GM12878 (cell line): Measurements from ENCODE around the gene KIFAP3. TPM values are rescaled to one million over a fixed set of nuclear protein-coding genes. Genes with fewer than 3 reads are reported as not detected.

ENCODE experiments used
- ATAC-seq: fragments of 200-7000 bp; cut with Tn5 transposase; 3 replicates; pipeline ENCODE4 v1.9.1; 2020; ENCODE audit warnings: mild to moderate bottlenecking, moderate library complexity
- BruUV-seq: library from RNA; stranded (reverse); fragments of 400-500 nt; replicated peaks from 2 replicates; lab custom pipeline; 2021; lab: Mats Ljungman, UMichigan
- CTCF ChIA-PET: fragments of 300-600 bp; sonication (Branson Sonifier 250); formaldehyde crosslinking; extraction: SDS; loops from one replicate; lab custom pipeline; 2021; ENCODE audit warnings: inconsistent platforms; lab: Yijun Ruan, JAX
- POLR2A ChIA-PET: fragments of 350-600 bp; formaldehyde crosslinking; extraction: SDS; loops from one replicate; lab custom pipeline; 2021; ENCODE audit warnings: inconsistent platforms; lab: Charles Lee
- RAD21 ChIA-PET: fragments of 300-600 bp; sonication (Branson Sonifier 250); formaldehyde crosslinking; loops from one replicate; lab custom pipeline; 2023; ENCODE audit warnings: antibody characterized with exemption; ENCODE audit not compliant: unreplicated experiment; lab: Charles Lee
- SMC1A ChIA-PET: fragments of 300-600 bp; sonication (Branson Sonifier 250); formaldehyde crosslinking; loops from one replicate; lab custom pipeline; 2023; ENCODE audit not compliant: unreplicated experiment, uncharacterized antibody; lab: Charles Lee
- DNase-seq: peaks from one replicate; pipeline ENCODE4 v3.0.0-alpha.2; 2011; ENCODE audit warnings: low read depth, low spot score
- FAIRE-seq: peaks from 3 replicates; lab custom pipeline; 2011; peaks lifted over from hg19 to GRCh38; lab: Jason Lieb, UNC
- H2AFZ ChIP-seq: 2 replicates; pipeline ENCODE4 v1.6.0; 2011; ENCODE audit warnings: low read depth, low read length, control low read depth; ENCODE audit not compliant: control insufficient read depth
- H3K27ac ChIP-seq: 2 replicates; pipeline ENCODE4 v1.5.1; 2011; ENCODE audit warnings: control low read depth; ENCODE audit not compliant: control insufficient read depth, insufficient read depth
- H3K27me3 ChIP-seq, 2 experiments: replicated peaks in 1 of 2; 2 replicates each; pipeline versions ENCODE4 v1.6.0 to v1.6.1; 2011; ENCODE audit warnings: low read length in 1 of 2; ENCODE audit not compliant: control insufficient read depth in 2 of 2, insufficient read depth in 2 of 2
- H3K36me3 ChIP-seq, 2 experiments: 2 replicates each; pipeline ENCODE4 v1.5.1; 2011; ENCODE audit warnings: low read length in 1 of 2; ENCODE audit not compliant: control insufficient read depth in 2 of 2, insufficient read depth in 2 of 2
- H3K4me1 ChIP-seq: 2 replicates; pipeline ENCODE4 v1.6.1; 2011; ENCODE audit warnings: mild to moderate bottlenecking, low read length, moderate library complexity, mixed read lengths; ENCODE audit not compliant: control insufficient read depth, insufficient read depth
- H3K4me2 ChIP-seq: 2 replicates; pipeline ENCODE4 v1.6.0; 2011; ENCODE audit warnings: control low read depth; ENCODE audit not compliant: control insufficient read depth, insufficient read depth
- H3K4me3 ChIP-seq: fragments of 200-600 bp; sonication (generic); 2 replicates; pipeline ENCODE4 v1.5.1; 2016
- H3K79me2 ChIP-seq: 2 replicates; pipeline ENCODE4 v1.6.0; 2011; ENCODE audit warnings: low read length; ENCODE audit not compliant: control insufficient read depth, insufficient read depth
- H3K9ac ChIP-seq: 2 replicates; pipeline ENCODE4 v1.8.0; 2011; ENCODE audit warnings: low read length, control low read depth, mixed read lengths; ENCODE audit not compliant: control insufficient read depth, insufficient read depth
- H3K9me3 ChIP-seq: replicated peaks from 3 replicates; pipeline ENCODE4 v1.5.1; 2011; ENCODE audit warnings: mild to moderate bottlenecking, low read length; ENCODE audit not compliant: control insufficient read depth, insufficient read depth
- H4K20me1 ChIP-seq: 2 replicates; pipeline ENCODE4 v1.6.0; 2011; ENCODE audit not compliant: control insufficient read depth, insufficient read depth
- EP300 ChIP-seq, 2 experiments: fragments of 150-350 bp in 1 of 2; IDR thresholded peaks; 2 replicates each; pipeline ENCODE4 v1.6.1; 2011 to 2012; ENCODE audit warnings: low read depth in 2 of 2, low read length in 2 of 2, borderline replicate concordance in 1 of 2, improper control_type of control experiment in 1 of 2, inconsistent platforms in 1 of 2; ENCODE audit not compliant: control insufficient read depth in 1 of 2
- PBX3 ChIP-seq: IDR thresholded peaks from 2 replicates; pipeline ENCODE4 v1.6.1; 2011; ENCODE audit warnings: mild to moderate bottlenecking, low read depth, low read length, moderate library complexity; ENCODE audit not compliant: insufficient replicate concordance
- POLR2AphosphoS5 ChIP-seq: IDR thresholded peaks from 2 replicates; pipeline ENCODE4 v1.6.1; 2011; ENCODE audit warnings: mild to moderate bottlenecking, low read length, inconsistent platforms
- SMARCA5 ChIP-seq: fragments of 450-650 bp; IDR thresholded peaks from 2 replicates; pipeline ENCODE4 v1.6.1; 2017; ENCODE audit warnings: mild to moderate bottlenecking
- SRF ChIP-seq, 2 experiments: IDR thresholded peaks; 2 replicates each; pipeline ENCODE4 v1.6.1; 2011; ENCODE audit warnings: low read depth in 2 of 2, low read length in 2 of 2, mild to moderate bottlenecking in 1 of 2, moderate library complexity in 1 of 2
- ZNF592 ChIP-seq: fragments of 450-650 bp; IDR thresholded peaks from 2 replicates; pipeline ENCODE4 v1.6.1; 2017; ENCODE audit warnings: mild to moderate bottlenecking, moderate library complexity
- WGBS: methylation state at CpG from one replicate; pipeline ENCODE4 v1.1.6; 2016; ENCODE audit warnings: low lambda C conversion rate; ENCODE audit not compliant: insufficient replicate concordance, insufficient coverage; ENCODE audit errors: missing lambda C conversion rate; 5-methylcytosine and 5-hydroxymethylcytosine counted together
- in situ Hi-C: fragments of 300-500 bp; cut with MboI; formaldehyde crosslinking; loops from 9 replicates; pipeline ENCODE4 v1.14.3; 2018; ENCODE audit warnings: mixed read lengths
- intact Hi-C: fragments of 100-400 bp; cut with micrococcal nuclease; formaldehyde crosslinking; loops from one replicate; pipeline ENCODE4 v1.14.2; 2022; ENCODE audit not compliant: unreplicated experiment
- polyA plus RNA-seq, 11 experiments: library from polyadenylated mRNA; depleted of rRNA in 4 of 11; unstranded in 6 of 11; stranded (reverse) in 5 of 11; fragments of >200 nt; fragmentation: Nextera tagmentation in 4 of 11; fragmentation: Illumina TruSeq in 1 of 11; extraction: Ambion mirVana in 4 of 11; extraction: Trizol in 1 of 11; gene quantifications; 1 replicate in 1 of 11; 2 replicates in 10 of 11; pipeline versions ENCODE4 v1.2.1 to v1.2.3, GENCODE V29; 2011 to 2016; ENCODE audit warnings: inconsistent platforms in 2 of 11, missing spikeins in 2 of 11, low read depth in 1 of 11
- total RNA-seq, 4 experiments: library from RNA; depleted of rRNA in 3 of 4; stranded (reverse); fragments of >200 nt in 3 of 4; fragmentation: Illumina TruSeq in 1 of 4; extraction: Trizol in 1 of 4; gene quantifications; 2 replicates each; pipeline versions ENCODE4 v1.2.1 to v1.2.3, GENCODE V29; 2013 to 2021

The KIFAP3 gene
- total and polyA plus RNA-seq, 10 of the 15 experiments (the other 5 are each of a cell fraction or from before 2014, with no cell fraction given): 13.7 to 100 (median 18.9) TPM

- TF ChIP-seq PBX3 (no peak), SRF (IDR thresholded peaks at IDR 0.05; ENCODE audit: low read depth in 2 of 2, low read length in 2 of 2) (no peak), SMARCA5 (no peak), POLR2AphosphoS5 (no peak)
Observed at GRCh38 chr1:169931795-169932231, 142.7 kb downstream of the KIFAP3 start (continued).

GRCh38 chr1:169929210-169929526, 145.3 kb downstream of the KIFAP3 start:
- intact Hi-C loops (loop anchor here (2.0 to 10.0 kb wide), 5 partner anchors 37 to 953 kb away; partner anchors contain the start of genes GORAB and SCYL3), in situ Hi-C loops (loop anchor here (10.0 kb wide), 2 partner anchors 746 to 956 kb away; no protein-coding TSS in a partner anchor)
- Histone ChIP-seq H3K9me3 (no peaks in the 10 kb centered on the region), H3K4me1 (peaks cover 6% of the 10 kb centered on the region), H4K20me1 (no peaks in the 10 kb centered on the region), H3K4me3 (no peak overlapping the region), H3K27ac (no peak overlapping the region), H3K4me2 (no peak overlapping the region), H3K9ac (no peak overlapping the region), H3K79me2 (no peaks in the 10 kb centered on the region), H3K27me3 (no peaks in the 10 kb centered on the region), H3K36me3 (no peaks in the 10 kb centered on the region; a peak in 1 of 4 replicates), H2AFZ (no peak overlapping the region)
- 0 out of 2 replicates have a peak, but pooled peaks have one; percentile 23 for TF ChIP-seq ZNF592
- no peak for TF ChIP-seq EP300 (IDR thresholded peaks at IDR 0.05; ENCODE audit: borderline replicate concordance in 1 of 2, control insufficient read depth in 1 of 2, low read depth in 2 of 2, low read length in 2 of 2)
- ATAC-seq (no peak), DNase-seq (no peak), FAIRE-seq (no peak)
- ChIA-PET CTCF (interaction anchor here (0.5 to 4.1 kb wide), 27 partner anchors 9 to 1001 kb away, joined by 3 to 26 read pairs (median 3); no protein-coding TSS in a partner anchor), RAD21 (interaction anchor here (0.9 to 1.6 kb wide), 13 partner anchors 13 to 1000 kb away, joined by 3 to 9 read pairs (median 4); partner anchors contain the start of gene SCYL3), POLR2A (no interaction called here), SMC1A (interaction anchor here (0.6 to 4.3 kb wide), 12 partner anchors 12 to 998 kb away, joined by 3 to 51 read pairs (median 4); partner anchors contain the start of gene SCYL3)
- 3% methylated on average over 1 of the region's 1 CpG for WGBS
- BruUV-seq: no TSS peak
